NCI-H446 (cell line): ENCODE measurements around the gene PFN3.

Experiments used
- DNase-seq, 2 experiments: peaks; one replicate each; lab custom pipeline; 2025; lab: John Stamatoyannopoulos, UW

The PFN3 gene

DNA sequence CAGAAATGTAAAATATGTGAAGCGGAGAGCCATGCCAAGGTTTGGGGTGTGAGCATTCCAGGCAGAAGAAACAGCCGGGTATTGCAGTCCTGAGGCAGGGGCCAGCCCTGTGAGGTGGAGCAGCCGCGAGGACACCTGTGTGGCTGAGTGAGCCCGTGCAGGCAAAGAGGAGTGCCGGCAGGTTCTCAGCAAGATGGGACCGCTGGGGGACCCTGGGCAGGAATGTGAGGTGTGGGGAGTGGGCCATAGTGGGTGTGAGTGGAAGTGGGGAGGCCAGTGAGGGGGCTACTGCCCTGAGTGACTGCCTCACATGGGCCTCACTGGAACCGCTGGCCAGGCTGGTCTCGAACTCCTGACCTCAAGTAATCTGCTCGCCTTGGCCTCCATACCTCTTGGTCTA lies 38.0 kb upstream of the PFN3 start:
- DNase-seq, result no peak

DNA sequence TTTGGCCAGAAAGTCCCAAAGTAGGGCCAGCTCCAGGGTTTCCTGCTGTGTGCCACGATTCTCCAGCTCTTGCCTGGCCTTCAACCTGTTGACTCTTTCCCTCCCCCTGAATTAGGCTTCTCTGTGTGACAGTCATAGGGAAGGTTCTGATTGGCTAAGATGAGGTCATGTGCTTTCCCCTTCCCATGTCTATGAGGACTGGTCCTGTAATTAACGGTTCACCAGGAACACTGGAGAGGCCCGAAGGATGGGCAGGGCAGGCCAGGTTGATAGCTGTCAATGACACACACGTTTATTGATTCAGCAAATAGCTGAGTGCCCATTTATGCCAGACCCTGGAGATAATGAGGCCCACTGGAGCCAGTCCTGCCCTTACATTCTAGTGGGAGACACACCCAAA lies 37.2 kb upstream of the PFN3 start:
- no peak for DNase-seq

DNA sequence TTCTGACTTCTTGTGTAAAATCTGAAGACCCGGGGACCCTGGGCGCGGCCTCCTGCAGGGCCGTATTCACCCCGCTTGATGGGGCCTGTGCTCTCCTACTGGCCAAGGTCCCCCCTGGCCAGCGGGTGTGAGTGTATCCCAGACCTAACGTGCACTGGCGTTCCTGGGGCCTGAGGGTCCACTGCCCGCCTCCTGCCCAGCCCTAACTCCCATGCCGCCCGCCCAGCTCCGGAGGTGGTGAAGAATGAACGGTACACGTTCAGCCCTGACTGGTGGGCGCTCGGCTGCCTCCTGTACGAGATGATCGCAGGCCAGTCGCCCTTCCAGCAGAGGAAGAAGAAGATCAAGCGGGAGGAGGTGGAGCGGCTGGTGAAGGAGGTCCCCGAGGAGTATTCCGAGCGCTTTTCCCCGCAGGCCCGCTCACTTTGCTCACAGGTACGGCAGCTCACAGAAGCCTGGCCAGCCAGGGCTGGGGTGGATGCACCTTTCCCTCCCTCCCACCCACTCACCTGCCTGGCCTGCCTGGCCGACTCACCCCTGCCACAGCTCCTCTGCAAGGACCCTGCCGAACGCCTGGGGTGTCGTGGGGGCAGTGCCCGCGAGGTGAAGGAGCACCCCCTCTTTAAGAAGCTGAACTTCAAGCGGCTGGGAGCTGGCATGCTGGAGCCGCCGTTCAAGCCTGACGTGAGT lies 35.5 kb upstream of the PFN3 start:
- no peak for DNase-seq

DNA sequence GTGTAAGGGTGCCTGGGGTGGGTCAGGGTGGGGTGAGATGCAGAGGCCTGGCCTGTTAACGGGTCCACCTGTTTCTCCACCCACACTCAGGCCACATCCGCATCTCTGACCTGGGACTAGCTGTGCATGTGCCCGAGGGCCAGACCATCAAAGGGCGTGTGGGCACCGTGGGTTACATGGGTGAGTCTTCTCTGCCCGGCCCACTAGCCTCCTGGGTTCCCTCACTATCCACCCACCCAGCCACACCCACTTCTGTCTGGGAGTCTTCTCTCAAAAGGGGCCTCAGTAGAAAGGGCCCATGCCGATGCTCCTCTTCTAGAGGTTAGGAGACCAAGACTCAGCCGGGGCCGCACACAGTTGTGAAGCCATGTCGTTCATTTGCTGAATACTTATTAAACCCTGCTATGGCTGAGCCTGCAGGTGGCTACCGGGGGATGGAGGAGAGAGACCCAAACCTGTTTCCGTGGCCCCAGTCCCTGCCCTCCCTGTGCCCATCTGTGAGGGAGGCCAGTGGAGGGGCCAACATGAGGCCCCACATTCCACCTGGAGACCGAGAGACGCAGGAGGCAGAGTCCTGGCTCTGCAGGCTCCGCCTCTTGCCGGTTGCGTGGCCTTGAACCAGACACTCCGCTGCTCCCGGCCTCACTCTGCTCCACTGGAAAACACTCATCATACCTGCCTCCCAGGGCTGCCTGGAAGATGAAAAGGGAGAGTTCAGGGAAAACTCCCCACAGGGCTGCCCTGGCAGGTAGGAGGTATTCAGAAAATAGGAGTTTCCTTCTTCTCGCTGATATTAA lies 34.7 kb upstream of the PFN3 start:
- no peak for DNase-seq

DNA sequence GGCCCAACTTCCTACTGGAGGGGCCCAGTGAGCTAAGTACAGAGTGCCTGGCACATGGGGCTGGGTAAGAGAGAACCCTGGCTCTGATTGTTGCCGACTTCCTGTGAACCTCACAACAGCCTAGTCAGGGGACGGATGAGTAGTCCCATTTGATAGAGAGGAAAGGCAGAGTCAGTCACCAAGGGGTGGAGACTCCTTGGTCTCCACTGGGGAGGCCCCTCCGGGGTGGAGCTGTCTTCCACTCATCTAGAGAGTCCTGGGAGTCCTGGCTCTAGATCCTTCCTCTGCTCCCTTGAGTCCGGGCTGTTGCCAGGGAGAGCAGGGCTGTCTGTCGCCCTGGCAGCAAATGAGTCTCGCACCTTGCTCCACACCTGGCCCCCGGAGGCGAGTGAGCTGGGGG lies 34.0 kb upstream of the PFN3 start:
- no peak for DNase-seq

DNA sequence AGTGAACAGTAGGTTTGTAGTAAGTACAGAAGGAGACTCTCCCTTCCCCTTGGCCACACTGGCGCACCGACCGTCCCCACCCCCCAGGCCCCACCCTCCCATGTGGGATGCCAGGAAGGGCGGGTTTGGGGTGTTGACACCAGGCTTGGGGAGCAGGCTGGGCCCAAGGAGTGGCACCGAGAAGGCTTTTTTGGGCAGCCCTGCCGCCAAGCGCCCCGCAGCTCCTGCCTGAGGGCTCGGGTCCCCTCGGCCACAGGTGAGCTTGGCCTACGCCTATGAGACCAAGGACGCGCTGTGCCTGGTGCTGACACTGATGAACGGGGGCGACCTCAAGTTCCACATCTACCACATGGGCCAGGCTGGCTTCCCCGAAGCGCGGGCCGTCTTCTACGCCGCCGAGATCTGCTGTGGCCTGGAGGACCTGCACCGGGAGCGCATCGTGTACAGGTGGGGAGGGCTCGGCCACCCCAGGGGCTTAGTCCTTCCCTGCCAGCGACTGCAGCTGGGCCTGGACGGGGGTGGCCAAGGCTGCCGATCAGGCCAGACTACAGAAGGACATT lies 33.3 kb upstream of the PFN3 start:
- no peak for DNase-seq

DNA sequence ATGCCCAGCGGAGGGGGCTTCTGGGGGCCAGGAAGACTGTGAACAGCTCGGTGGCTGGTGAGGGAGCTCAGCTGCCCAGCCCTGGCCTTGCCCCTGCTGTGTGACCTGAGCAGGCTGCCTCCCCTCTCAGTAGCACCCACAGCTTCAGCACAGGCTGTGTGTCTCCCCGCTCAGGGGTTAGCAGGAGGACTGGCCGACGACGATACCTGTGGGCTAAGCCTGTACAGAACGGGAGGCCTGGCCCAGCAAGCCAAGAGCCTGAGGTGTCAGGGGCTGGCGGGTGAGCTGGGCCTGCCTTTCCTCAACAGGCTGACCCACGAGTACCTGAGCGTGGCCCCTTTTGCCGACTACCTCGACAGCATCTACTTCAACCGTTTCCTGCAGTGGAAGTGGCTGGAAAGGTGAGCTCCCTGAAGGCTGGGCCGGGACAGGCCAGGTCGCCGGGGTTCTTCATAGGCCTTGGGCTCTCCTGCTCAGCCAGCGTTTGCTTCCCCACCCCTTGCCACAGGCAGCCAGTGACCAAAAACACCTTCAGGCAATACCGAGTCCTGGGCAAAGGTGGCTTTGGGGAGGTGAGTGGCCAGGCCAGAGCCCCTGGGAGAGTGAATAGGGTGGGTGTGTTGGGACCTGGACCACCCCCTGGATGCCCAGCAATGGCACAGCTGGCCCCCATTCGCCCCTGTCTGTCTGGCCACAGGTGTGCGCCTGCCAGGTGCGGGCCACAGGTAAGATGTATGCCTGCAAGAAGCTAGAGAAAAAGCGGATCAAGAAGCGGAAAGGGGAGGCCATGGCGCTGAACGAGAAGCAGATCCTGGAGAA lies 32.6 kb upstream of the PFN3 start:
- DNase-seq, result no peak

DNA sequence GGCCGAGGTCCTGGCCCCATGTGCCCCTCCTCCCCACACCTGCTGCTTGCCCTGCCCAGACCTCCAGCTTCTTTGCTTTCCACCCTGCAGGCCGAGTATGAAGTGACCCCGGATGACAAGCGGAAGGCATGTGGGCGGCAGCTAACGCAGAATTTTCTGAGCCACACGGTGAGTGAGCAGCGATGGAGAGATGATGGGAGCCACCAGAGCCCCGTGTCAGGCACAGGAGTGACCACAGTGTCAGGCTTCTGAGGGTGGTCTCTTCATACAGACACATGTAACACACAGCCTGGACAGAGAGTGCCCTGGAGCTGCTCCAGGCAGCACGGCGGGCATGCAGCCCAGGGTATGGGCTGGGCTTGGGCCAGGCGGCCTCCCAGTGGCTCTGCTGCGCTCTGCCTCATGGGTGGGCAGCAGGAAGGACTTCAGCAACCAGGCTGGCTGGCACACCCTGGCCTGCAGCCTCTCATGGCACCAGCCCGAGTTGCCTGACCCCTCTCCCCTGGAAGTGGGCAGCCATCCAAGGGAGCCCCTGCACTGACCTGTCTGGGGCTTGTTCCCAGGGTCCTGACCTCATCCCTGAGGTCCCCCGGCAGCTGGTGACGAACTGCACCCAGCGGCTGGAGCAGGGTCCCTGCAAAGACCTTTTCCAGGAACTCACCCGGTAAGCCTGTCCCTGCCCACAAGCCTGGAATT lies 31.8 kb upstream of the PFN3 start:
- DNase-seq, result no peak

DNA sequence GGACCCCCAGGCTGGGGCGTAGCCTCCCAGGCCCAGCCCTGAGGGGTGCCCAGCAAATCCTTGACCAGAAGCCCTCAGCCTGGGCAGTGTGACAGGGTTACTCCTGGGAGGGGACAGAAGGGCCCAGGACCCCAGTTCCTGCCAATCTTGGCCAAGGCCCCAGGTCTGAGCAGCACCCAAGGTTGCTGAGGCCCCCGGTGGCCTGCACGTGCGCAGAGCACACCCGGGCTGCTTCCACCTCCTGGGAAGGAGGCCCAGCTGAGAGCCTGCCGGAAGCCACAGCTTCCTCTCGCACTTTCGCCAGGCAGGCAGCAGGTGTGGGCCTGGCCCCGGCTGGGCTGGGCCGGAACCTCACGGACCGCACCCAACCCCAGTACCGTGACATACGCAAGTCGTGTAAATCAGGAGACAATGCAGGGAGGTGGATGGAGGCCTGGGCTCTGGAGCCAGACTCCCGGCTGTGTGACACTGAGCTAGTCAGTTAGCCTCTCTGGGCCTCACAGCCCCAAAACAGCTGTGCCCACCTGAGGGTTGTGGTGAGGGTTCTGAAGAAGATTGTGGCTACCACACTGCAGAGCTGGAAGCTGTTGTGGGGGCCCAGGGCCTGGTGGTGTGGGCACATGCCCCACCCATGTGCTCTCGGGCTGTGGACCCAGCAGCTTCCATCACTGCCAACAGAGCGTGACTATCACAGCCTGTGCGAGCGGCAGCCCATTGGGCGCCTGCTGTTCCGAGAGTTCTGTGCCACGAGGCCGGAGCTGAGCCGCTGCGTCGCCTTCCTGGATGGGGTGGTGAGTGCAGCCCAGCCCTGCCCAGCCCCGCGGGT lies 31.1 kb upstream of the PFN3 start:
- DNase-seq, result no peak

DNA sequence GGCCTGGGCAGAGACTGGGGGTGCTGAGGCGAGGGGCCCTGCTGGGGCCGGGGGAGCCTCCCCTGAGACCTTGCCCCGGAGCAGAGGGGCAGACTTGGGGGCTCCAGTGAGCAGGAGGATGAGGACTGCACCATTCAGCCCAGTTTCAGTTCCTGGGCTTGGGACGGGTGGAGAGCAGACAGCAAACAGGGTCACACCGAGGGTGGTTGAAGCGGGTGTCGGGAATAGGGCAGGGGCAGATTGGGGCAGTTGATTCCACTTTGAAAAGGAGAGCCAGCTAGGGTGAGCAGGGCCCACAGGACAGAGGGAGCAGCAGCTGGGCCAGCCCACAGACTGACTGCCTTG lies 30.5 kb upstream of the PFN3 start:
- DNase-seq, result no peak

DNA sequence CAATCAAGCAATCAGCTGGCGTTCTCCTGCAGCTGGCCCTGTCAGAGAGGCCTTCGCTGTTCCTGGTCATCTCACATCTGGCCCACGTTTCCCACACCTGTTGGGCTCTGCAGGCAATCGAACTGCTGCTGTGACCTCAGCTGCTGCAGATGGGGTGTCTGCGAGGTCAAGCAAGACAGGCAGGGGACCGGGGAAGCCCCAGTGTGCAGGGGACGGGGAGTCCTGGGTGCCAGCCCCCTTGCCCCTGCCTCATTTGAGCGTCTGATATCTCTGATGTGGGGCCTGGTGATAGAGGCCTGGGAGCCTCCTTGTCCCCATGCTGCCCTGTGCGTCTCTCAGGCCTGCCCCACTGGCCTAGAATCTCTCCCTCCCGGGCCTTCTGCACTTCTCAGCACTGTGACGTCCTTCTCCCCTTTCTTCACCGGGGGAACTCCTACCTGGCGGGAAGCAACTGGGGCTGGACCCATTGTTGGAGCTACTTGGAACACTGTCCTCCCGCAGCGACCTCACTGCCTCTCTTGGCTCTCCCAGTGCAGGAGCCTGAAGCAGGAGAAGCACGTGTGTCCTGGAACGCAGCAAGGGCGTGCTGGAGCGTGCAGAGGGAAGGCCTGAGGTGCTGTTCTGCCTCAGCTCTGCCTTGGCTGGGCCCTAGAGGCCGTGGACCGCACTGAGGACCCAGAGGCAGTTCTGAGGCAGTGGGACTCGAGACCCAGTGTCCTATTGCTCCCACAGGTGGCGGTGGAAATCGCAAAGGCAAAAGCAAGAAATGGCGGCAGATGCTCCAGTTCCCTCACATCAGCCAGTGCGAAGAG lies 29.9 kb upstream of the PFN3 start:
- DNase-seq, result no peak

DNA sequence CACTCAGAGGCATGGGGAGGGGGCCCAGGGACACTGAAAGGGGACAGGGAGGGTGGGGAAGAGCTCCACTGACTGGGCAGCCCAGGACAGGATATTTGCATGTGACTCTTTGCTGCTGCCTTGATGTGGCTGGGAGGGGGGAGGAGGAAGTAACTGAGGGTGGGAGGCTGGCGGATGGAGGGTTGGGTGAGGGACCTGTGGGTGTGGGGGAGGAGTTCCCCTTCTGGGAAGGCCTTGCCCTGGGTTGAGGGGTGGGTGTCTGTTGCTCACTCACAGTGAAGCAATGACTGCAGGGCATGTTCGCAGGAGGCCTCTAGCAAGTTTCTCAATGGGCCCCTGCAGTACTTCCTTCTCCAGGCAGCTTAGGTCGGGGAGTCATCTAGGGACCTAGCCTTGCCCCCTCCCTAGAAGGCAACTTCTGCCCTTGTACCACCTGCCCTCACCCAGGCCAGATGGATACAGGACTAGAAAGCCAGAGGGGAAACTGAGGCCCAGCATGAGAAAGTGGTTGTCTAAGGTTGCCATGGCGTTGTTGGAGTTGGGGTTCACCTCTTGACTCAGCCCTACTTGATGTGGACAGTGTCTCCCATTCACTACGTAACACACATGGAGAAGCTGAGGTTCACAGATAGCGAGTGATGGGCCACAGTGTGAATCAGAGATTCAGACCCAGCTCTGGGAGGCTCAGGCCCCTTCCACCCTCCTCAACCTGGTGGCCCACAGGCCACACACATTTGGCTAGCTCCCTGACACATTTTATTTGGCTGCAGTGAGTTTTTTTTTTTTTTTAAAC lies 29.0 kb upstream of the PFN3 start:
- no peak for DNase-seq

DNA sequence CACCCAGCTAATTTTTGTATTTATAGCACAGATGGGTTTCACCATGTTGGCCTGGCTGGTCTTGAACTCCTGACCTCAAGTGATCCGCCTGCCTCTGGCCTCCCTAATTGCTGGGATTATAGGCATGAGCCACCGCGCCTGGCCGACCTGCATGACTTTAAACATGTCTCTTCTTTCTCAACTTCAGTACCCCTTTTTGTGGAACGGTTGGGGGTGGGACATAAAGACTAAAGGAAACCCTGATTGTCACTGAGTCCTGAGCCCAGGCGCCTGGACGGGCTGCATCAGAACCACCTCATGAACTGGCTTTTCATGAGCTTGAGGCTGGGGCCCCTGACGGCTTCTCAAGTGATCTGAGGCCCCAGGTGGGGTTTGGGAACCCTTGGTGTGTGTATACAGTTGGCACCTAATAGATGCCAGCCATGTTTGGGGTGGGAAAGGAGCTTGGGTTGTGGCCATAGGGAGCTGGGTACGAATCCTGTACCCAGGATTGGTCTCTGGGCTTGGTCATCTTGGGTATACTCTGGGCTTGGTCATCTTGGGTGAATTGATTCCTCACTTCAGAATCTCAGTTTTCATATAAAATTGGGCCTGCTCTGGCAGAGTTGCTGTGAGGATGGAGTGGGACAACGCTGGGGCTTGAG lies 28.2 kb upstream of the PFN3 start:
- no peak for DNase-seq

DNA sequence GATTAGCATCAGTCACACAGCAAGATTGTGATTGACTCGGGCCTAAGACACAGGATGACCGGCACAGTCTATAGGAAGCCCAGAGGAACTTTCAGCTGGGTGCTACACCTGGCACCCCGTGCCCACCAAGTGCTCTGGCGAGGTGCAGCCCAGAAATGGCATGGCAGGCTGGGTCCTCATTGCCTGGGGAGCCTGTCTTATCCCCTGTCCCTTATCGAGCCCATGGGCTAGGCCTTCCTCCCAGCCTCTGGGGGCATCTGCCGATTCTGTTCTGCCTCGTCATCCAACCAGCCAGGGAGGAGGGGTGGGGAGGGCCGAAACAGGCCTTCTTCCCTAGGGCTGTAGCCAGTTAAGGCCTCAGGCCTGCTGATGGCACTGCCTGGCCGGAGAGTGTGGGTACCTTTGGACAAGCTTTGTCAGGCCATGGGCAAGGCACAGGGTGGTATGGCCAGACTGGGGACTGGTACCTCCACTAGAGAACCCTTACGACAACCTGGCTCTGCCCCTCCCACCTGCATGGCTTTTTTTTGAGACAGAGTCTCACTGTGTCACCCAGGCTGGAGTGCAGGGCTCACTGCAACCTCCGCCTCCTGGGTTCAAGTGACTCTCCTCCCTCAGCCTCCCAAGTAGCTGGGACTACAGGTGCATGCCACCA lies 27.6 kb upstream of the PFN3 start:
- no peak for DNase-seq

DNA sequence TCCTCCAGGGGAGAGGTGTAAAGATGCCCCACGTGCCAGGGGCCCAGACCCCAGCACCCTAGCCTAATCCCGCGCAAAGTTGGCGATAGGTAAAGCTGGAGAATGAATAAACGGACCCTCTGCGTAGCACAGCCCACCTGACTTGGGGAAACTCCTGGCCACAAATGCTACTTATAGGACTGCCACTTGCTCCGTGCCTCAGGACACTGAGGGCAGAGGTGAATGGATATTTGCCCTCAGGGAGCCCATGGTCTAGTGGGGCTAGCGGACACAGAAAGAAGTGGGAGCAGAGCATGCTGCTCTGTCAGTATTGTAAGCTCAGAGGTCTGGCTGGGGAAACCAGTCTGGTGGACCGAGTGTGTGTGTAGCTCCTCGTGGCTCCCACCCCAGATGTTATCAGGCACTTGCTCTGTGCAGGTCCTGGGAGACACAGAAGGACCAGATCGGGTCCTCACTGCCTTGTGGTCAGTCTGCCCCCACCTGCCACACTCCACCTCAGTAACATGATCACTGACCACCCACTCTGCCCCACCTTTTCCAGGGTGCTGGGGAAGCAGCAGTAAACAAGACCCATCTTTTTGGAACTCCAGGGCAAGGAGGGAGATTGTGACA lies 26.9 kb upstream of the PFN3 start:
- DNase-seq, result no peak

DNA sequence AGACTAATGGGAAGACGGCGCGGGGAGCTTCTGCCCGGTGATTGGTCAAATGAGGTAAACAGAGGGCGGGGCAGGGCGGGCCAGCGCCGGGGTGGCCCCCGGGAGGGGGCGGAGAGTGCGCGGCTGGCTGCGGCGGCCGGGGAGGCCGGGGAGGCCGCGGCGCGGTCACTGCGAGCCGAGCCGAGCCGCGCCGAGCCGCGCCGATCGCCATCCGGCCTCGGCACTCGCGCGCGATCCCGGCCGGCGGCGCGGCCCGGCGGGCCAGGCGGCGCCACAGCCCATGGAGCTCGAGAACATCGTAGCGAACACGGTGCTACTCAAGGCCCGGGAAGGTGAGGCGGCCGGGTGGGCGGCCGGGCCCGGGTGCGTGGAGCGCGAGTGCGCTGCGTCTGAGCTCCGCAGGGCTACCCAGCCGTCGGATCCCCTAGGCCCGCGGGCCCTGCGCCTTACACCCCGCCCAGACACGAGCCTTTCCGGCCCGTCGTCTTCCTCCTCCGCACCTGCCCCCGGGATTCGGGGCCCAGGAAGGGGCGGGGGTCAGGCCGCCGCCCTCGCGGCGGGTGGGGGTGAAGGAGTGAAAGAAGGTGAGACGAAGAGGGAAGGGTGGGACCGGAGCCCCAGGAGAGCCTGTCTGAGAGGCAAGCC lies 26.2 kb upstream of the PFN3 start, which contains the start of gene GRK6:
GRK6 (plus strand) TSS at position 111 of the 645 bp plus-strand sequence; CDS start at position 281, 170 bp downstream.
- no peak for DNase-seq
